Astrocyte (in vitro differentiated cells and primary cell): ENCODE results near the gene TMEM97. TPM values are rescaled to one million over a fixed set of nuclear protein-coding genes. Genes with fewer than 3 reads are reported as not detected.

Source experiments
- DNase-seq: peaks from one replicate; pipeline ENCODE4 v3.0.0-alpha.2; 2010; ENCODE audit warnings: low read depth
- FAIRE-seq: peaks from 2 replicates; lab custom pipeline; 2011; peaks lifted over from hg19 to GRCh38; lab: Jason Lieb, UNC
- H2AFZ ChIP-seq: 2 replicates; pipeline ENCODE4 v1.6.0; 2012; ENCODE audit warnings: low read depth, low read length, inconsistent platforms
- H3K27ac ChIP-seq: 2 replicates; pipeline ENCODE4 v1.5.1; 2011; ENCODE audit warnings: low read depth, low read length, inconsistent platforms
- H3K27me3 ChIP-seq: 2 replicates; pipeline ENCODE4 v1.6.0; 2011; ENCODE audit warnings: low read length, inconsistent platforms; ENCODE audit not compliant: insufficient read depth
- H3K36me3 ChIP-seq: 2 replicates; pipeline ENCODE4 v1.5.1; 2011; ENCODE audit warnings: low read length, inconsistent platforms; ENCODE audit not compliant: insufficient read depth
- H3K4me1 ChIP-seq: 2 replicates; pipeline ENCODE4 v1.5.1; 2011; ENCODE audit warnings: low read length, inconsistent platforms; ENCODE audit not compliant: insufficient read depth
- H3K4me2 ChIP-seq: 2 replicates; pipeline ENCODE4 v1.6.0; 2012; ENCODE audit warnings: low read length, inconsistent platforms
- H3K4me3 ChIP-seq: 2 replicates; pipeline ENCODE4 v1.5.1; 2011; ENCODE audit warnings: low read depth, mild to moderate bottlenecking, low read length, inconsistent platforms; ENCODE audit not compliant: insufficient read depth
- H3K79me2 ChIP-seq: 2 replicates; pipeline ENCODE4 v1.6.0; 2012; ENCODE audit warnings: mild to moderate bottlenecking, low read length, inconsistent platforms; ENCODE audit not compliant: insufficient read depth
- H3K9ac ChIP-seq: 2 replicates; pipeline ENCODE4 v1.6.0; 2012; ENCODE audit warnings: mild to moderate bottlenecking, low read length, inconsistent platforms
- H3K9me3 ChIP-seq: 2 replicates; pipeline ENCODE4 v1.5.1; 2012; ENCODE audit warnings: low read depth, mild to moderate bottlenecking, low read length, inconsistent platforms; ENCODE audit not compliant: insufficient read depth
- H4K20me1 ChIP-seq: 2 replicates; pipeline ENCODE4 v1.6.0; 2012; ENCODE audit warnings: low read length, inconsistent platforms; ENCODE audit not compliant: insufficient read depth
- H3K27ac Mint-ChIP-seq: one replicate; pipeline ENCODE4 v1.8.0; 2021; ENCODE audit warnings: mild to moderate bottlenecking, mixed read lengths; ENCODE audit not compliant: unreplicated experiment
- H3K27me3 Mint-ChIP-seq: one replicate; pipeline ENCODE4 v1.8.0; 2021; ENCODE audit warnings: low read depth, mixed read lengths; ENCODE audit not compliant: unreplicated experiment
- H3K36me3 Mint-ChIP-seq: one replicate; pipeline ENCODE4 v1.8.0; 2021; ENCODE audit warnings: low read depth, mixed read lengths; ENCODE audit not compliant: unreplicated experiment
- H3K4me1 Mint-ChIP-seq: one replicate; pipeline ENCODE4 v1.8.0; 2021; ENCODE audit warnings: low read depth, mixed read lengths; ENCODE audit not compliant: unreplicated experiment
- H3K4me3 Mint-ChIP-seq: one replicate; pipeline ENCODE4 v1.8.0; 2021; ENCODE audit warnings: mild to moderate bottlenecking, moderate library complexity, mixed read lengths; ENCODE audit not compliant: unreplicated experiment
- H3K9me3 Mint-ChIP-seq: one replicate; pipeline ENCODE4 v1.8.0; 2021; ENCODE audit warnings: mild to moderate bottlenecking, mixed read lengths; ENCODE audit not compliant: unreplicated experiment
- CTCF ChIP-seq: IDR thresholded peaks from 2 replicates; pipeline ENCODE4 v1.5.1; 2011; ENCODE audit warnings: low read depth, mild to moderate bottlenecking, inconsistent platforms, low read length, moderate library complexity; ENCODE audit not compliant: insufficient read depth
- EZH2 ChIP-seq: IDR thresholded peaks from 2 replicates; pipeline ENCODE4 v1.6.1; 2012; ENCODE audit warnings: mild to moderate bottlenecking, low read length, inconsistent platforms; ENCODE audit not compliant: insufficient read depth
- total RNA-seq: library from RNA; stranded (reverse); gene quantifications from 2 replicates; pipeline ENCODE4 v1.2.1, GENCODE V29; 2021

The TMEM97 gene
- total RNA-seq, 1 donor from 2014 or later, result 20.4 TPM

- no peak for TF ChIP-seq CTCF
- H3K79me2 ChIP-seq, result peaks cover 65% of the 10 kb centered on the region
- no peaks in the 10 kb centered on the region for H3K9me3 ChIP-seq
- FAIRE-seq, result no peak
- no peak overlapping the region for H2AFZ ChIP-seq
- no peak overlapping the region for H3K4me3 ChIP-seq
- peaks cover 44% of the 10 kb centered on the region for H3K36me3 ChIP-seq
- no peaks in the 10 kb centered on the region for H3K27me3 ChIP-seq
- peaks cover 43% of the 10 kb centered on the region for H3K4me1 ChIP-seq
- H3K9ac ChIP-seq, result no peak overlapping the region
- H3K4me2 ChIP-seq, result no peak overlapping the region
- Mint-ChIP-seq H3K27ac (peak overlapping the region; percentile 26), H3K9me3 (peaks cover 2% of the 10 kb centered on the region), H3K36me3 (peaks cover 20% of the 10 kb centered on the region), H3K4me3 (no peak overlapping the region), H3K27me3 (no peaks in the 10 kb centered on the region), H3K4me1 (peaks cover 32% of the 10 kb centered on the region)
- H3K27ac ChIP-seq, result no peak overlapping the region
- no peak for DNase-seq
- peaks cover 75% of the 10 kb centered on the region for H4K20me1 ChIP-seq
Observed at GRCh38 chr17:28342313-28342712, 23.3 kb downstream of the TMEM97 start.

- H3K4me1 Mint-ChIP-seq, result peaks cover 24% of the 10 kb centered on the region
- no peaks in the 10 kb centered on the region for H3K9me3 ChIP-seq
- FAIRE-seq (no peak), DNase-seq (no peak)
- H3K27ac ChIP-seq, result no peak overlapping the region
- peaks cover 20% of the 10 kb centered on the region for H3K36me3 Mint-ChIP-seq
- peaks cover 40% of the 10 kb centered on the region for H3K4me1 ChIP-seq
- H3K9ac ChIP-seq, result no peak overlapping the region
- H3K79me2 ChIP-seq, result peaks cover 53% of the 10 kb centered on the region
- H2AFZ ChIP-seq, result no peak overlapping the region
- H3K4me3 Mint-ChIP-seq, result no peak overlapping the region
- no peak overlapping the region for H3K4me3 ChIP-seq
- H3K27me3 Mint-ChIP-seq, result no peaks in the 10 kb centered on the region
- H3K27ac Mint-ChIP-seq, result no peak overlapping the region
- H3K9me3 Mint-ChIP-seq, result peaks cover 2% of the 10 kb centered on the region
- H3K27me3 ChIP-seq, result no peaks in the 10 kb centered on the region
- no peak for TF ChIP-seq CTCF
- TF ChIP-seq EZH2, result no peak
- peaks cover 44% of the 10 kb centered on the region for H3K36me3 ChIP-seq
- H3K4me2 ChIP-seq, result no peak overlapping the region
- H4K20me1 ChIP-seq, result peaks cover 67% of the 10 kb centered on the region
Observed at GRCh38 chr17:28343491-28343932, 24.5 kb downstream of the TMEM97 start.

GRCh38 chr17:28344011-28344410 lies 25.0 kb downstream of the TMEM97 start:
- Mint-ChIP-seq H3K4me3 (peak overlapping the region; percentile 34), H3K9me3 (peaks cover 2% of the 10 kb centered on the region), H3K36me3 (peaks cover 22% of the 10 kb centered on the region), H3K4me1 (peaks cover 22% of the 10 kb centered on the region), H3K27me3 (no peaks in the 10 kb centered on the region), H3K27ac (no peak overlapping the region)
- FAIRE-seq (no peak), DNase-seq (no peak)
- no peak for TF ChIP-seq CTCF
- TF ChIP-seq EZH2, result no peak
- Histone ChIP-seq H3K4me1 (peaks cover 38% of the 10 kb centered on the region), H4K20me1 (peaks cover 64% of the 10 kb centered on the region), H3K36me3 (peaks cover 49% of the 10 kb centered on the region), H3K4me3 (no peak overlapping the region), H2AFZ (no peak overlapping the region), H3K9me3 (no peaks in the 10 kb centered on the region), H3K9ac (no peak overlapping the region), H3K79me2 (peaks cover 49% of the 10 kb centered on the region), H3K4me2 (no peak overlapping the region), H3K27ac (no peak overlapping the region), H3K27me3 (no peaks in the 10 kb centered on the region)
